Activated gamma-delta T cell (primary cell): Measurements from ENCODE around the gene UNCX.
"Not testable (repeated sequence)": the region's sequence is repeated elsewhere in the genome, so short reads cannot be mapped to it uniquely, and the experiment has no call there.

Source experiments
- DNase-seq: peaks from one replicate; lab custom pipeline; 2025; lab: John Stamatoyannopoulos, UW
- total RNA-seq, 2 donors: gene quantifications; one replicate each; lab custom pipeline; 2026; lab: John Stamatoyannopoulos, UW

The UNCX gene
- total RNA-seq = 0 to 0.10 reads per million in 2 donors

DNA sequence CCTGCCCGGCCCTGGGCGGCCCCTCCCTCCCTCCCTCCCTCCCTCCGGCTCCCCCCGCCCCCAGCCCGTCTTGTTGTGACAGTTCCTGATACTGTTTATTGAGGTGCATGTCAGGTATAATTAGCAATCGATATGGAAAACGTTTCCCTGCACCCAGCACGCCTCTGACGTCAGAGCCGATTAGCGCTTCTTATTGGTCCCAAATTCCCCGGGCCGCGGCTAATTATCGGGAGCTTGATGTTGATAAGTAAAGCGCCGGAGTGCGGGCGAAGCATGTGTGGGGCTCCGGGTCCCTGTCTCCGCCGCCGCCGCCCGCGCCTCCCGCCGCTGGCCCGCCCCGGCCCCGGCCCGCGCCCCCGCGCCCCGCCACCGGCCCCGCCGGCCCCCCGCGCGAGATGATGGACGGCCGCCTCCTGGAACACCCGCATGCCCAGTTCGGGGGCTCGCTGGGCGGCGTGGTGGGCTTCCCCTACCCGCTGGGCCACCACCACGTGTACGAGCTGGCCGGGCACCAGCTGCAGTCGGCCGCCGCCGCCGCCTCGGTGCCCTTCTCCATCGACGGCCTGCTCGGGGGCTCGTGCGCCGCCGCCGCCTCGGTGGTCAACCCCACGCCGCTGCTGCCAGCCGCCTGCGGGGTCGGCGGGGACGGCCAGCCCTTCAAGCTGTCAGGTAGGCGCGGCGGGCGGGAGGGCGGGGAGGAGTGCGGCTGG is at the start of gene UNCX:
Gene UNCX, plus strand, starts transcription at position 250 of the 710 bp plus-strand sequence. Its CDS starts 146 bp downstream, at position 396.
- DNase-seq = no peak

DNA sequence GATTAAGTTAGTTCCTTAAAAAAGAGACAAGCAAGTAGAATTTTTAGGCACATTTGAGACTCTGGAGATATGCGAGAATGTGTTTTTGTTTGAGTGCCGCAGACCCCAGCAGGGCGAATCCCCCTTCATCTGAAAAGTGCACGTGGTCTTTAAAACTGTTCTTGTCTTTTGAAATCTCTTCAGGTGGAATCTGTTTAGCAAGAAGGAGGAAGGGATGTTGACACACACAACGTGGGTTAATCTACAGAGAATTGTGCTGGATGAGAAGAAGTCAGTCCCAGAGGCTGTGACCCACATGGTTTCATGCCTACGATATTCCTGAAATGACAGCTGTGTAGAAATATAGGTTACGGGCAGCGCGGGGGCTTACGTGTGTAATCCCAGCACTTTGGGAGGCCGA is 45.5 kb upstream of the UNCX start:
- no peak for DNase-seq

DNA sequence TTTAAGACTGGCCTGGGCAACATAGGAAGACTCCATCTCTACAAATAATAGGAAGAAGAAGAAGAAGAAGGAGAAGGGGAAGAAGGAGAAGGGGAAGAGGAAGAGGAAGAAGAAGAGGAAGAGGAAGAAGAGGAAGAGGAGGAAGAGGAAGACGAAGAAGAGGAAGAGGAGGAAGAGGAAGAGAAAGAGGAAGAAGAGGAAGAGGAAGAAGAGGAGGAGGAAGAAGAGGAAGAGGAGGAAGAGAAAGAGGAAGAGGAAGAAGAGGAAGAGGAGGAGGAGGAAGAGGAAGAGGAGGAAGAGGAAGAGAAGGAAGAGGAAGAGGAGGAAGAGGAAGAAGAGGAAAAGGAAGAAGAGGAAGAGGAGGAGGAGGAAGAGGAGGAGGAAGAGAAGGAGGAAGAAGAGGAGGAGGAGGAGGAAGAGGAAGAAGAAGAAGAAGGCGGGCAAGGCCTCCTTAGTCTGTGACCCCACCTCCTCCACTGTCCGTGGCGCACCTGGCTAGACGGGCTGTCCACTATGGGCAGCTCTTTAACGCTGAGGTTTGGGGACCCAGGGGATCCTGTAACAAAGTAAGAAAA is 43.9 kb upstream of the UNCX start:
- DNase-seq = no peak

DNA sequence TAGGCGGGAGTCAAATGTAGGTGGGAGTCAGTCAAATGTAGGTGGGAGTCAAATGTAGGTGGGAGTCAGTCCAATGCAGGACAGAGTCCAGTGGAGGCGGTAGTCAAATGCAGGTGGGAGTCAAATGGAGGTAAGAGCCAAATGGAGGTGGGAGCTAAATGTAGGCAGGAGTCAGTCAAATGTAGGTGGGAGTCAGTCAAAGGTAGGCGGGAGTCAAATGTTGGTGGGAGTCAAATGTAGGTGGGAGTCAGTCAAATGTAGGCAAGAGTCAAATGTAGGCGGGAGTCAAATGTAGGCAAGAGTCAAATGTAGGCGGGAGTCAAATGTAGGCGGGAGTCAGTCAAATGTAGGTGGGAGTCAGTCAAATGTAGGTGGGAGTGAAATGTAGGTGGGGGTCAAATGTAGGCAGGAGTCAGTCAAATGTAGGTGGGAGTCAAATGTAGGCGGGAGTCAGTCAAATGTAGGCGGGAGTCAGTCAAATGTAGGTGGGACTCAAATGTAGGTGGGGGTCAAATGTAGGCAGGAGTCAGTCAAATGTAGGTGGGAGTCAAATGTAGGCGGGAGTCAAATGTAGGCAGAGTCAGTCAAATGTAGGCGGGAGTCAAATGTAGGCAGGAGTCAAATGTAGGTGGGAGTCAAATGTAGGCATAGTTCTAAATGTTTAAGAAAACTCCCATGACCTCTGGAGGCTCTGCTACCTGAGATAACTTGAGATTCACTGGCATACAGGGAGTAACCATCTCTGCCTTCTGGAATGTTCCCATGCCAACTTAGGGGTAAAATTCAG is 42.5 kb upstream of the UNCX start:
- DNase-seq = no peak

DNA sequence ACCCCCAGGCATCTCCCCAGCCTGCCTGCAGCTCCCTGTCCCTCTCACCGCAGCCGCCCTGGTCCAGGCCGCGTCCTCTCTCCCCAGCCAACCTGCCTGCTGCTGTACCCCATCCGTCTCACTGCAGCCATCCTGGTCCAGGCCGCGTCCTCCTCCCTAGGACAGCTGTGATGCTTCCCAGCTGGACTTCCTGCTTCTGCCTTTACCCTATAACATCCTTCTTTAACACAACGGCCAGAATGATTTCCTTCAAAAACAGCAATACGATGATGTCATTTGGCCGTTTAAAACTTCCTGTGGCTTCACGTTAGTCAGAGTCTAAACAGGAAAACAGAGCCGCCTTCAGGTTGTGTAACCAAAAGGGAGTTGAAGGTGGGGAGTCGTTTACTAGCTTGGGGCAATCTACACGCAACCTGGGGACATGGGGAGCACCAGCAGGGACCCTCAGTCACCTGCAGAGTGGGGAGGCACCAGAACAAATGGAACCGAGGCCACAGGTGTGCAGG is 40.4 kb upstream of the UNCX start:
- no peak for DNase-seq

DNA sequence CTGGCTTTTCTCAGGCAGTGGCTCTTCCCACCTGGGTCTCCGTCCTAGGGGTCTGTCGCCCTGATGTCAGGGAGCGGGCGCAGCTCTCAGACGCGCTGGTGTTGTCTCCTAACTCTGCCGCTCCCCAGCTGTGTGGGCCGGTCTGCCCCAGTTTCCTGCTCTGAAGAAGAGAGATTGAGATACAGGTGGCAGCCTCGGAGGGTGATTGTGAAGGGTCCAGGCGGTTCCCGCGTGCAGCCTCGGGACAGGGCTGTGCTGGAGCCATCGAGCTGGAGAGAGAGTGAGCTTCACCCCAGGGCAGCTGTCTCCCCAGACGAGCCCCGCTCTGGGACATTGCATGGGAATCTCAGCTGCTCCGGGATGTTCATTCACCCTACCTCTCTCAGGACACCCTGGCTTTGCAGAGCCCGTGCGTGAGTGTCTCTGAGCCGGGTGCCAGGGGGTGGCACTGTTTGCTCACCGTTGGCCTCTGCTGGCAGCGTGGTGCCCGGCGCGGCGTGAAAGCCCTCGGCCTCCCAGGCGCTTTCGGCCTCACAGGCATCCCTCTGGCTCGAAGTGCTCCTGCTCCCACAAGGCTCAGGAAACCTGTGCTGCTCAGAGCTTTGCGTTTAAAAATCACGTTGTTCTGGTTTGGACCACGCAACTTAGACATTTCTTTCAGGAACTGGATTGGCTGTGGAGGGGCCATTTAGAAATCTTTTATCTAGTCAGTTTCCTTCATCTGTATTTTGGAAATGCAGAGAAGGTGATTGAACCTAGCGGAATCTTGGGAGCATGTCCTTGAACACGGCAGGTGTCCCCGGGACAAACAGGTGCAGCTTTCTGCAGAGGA is 38.9 kb upstream of the UNCX start:
- no peak for DNase-seq

DNA sequence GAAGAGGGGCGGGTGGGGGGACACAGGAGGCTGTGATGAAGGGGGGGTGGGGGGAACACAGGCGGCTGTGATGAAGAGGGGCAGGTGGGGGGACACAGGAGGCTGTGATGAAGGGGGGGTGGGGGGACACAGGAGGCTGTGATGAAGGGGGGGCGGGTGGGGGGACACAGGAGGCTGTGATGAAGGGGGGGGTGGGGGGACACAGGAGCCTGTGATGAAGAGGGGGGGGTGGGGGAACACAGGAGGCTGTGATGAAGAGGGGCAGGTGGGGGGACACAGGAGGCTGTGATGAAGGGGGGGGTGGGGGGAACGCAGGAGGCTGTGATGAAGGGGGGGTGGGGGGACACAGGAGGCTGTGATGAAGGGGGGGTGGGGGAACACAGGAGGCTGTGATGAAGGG is 36.2 kb upstream of the UNCX start:
- DNase-seq = not testable (repeated sequence)

DNA sequence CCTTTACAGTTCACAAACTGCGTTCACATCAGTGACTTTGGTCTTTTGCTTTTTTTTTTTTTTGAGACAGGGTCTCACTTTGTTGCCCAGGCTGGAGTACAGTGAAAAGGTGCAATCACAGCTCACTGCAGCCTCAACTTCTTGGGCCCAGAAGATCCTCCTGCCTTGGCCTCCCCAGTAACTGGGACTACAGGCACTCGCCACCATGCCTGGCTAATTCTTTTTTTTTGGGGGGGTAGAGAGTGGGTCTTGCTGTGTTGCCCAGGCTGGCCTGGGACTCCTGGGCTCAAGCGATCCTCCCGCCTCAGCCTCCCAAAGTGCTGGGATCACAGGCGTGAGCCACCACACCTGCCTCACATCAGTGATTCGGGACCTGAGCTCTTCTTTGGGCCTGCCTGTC is 35.7 kb upstream of the UNCX start:
- no peak for DNase-seq

DNA sequence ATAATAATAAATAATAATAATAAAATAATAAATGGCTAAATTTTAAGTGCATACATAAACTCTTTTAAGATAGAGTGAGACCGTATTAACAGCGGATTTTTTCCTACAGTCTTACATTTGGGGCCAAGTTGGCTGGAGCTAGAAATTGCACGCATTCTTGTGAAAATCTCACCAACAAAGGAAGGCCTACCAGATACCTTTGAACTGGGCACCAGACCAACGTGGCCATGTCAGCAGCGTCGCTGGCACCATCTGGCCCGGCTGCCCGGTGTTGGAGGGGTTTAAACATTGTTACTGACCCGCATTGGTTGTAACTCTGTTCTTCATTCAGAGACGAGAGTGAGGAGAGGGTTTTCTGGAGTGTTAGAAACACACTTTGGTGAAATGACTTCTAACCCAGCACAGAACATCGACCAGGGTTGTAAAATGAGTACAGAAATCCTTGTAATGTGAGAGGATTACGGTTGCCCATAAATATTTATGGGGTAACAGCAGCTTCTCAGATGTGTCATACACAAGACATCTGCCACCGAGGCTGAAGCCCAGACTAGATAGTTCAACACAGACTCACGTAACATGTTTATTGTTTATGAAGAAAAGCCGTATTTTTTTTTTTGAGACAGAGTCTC is 34.6 kb upstream of the UNCX start:
- DNase-seq = no peak

DNA sequence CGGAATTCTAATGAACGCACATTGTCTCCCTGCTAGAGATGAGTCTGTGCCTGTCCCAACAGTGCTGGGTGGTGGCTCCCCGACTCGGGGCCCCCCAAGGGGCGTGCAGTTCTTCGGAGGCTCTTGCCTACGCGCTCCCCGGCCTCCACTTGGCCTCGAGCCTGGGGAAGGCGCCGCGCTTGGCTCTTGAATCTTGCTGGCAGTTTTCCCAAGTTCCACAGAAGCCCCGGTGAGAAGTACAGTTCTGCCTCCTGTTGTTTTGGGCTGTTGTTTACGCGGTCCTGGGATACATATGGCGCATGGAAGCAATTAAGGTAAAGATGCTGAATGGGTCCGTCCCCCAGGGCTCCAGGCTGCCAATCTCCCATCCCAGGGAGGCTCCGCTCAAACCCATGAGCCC is 32.6 kb upstream of the UNCX start:
- DNase-seq = no peak

DNA sequence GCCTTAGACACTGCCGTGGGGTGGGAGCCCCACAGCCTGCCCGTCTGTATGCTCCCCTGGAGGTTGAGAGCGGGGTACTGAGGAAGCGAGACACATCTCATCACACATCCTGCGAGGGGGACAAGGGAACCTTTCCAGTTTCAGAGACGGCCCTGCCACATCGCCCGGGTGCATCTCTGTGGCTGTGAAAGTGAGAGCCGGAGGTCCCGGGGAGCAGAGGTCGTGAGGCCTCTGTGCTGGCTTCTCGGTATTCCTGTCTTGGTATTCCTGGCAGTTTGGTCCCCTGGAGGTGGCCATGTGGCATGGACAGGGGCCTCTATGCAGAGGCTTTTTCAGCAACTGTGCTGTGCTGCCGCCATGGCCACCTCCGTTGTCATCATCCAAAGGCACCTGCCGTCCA is 30.8 kb upstream of the UNCX start:
- DNase-seq = no peak

DNA sequence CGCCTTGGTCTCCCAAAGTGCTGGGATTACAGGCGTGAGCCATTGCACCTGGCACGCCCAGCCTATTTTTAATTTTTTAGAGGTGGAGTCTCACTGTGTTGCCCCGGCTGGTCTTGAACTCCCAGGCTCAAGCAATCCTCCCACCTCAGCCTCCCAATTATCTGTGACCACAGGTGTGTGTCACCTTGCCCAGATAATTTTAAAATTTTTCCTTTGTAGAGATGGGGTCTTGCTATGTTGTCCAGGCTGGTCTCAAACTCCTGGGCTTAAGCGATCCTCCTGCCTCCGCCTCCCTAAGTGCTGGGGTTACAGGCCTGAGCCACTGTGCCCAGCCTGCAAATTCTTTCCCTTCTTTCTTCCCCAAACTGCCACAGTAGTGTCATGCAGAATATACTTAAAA is 29.8 kb upstream of the UNCX start:
- DNase-seq = not testable (repeated sequence)

DNA sequence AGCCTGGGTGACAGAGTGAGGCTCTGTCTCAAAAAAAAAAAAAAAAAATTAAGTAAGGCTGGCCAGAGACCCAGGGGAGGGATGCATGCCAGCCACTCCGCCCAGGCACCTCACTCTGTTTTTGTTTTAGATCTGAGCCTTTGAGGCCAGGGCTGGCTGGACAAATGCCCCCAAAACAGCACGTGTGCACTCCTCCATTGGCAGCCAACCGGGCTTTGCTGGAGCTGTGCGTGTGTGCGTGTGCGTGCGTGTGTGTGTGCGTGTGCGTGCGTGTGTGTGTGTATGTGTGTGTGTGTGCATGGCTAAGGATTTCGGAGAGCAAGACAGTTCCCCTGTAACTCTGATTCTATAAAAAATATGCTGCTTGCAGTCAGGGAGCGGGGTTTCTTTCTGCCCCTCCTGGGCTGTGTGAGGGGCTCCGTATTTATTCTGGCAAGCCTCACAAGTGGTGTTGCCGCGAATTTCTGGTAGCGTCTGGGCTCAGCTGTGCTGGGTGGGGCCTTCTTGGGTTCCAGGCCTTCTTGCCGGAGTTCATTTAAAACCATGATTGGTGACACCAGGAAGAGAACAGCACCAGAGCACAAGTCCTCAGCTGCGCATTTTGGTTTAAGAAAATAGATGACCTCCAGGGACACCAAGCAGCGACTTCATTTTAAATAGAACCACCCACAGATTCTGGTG is 28.1 kb upstream of the UNCX start:
- no peak for DNase-seq

DNA sequence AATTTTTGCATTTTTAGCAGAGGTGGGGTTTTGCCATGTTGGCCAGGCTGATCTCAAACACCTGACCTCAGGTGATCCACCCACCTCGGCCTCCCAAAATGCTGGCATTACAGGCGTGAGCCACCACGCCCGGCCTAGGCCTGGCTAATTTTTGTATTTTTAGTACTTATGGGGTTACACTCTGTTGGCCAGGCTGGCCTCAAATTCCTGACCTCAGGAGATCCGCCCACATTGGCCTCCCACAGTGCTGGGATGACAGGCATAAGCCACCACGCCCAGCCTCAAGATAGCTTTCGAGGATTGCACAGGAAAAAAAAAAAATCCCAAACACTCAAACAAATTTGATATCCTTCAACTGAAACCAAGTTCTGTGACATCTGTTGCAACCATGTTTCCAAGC is 26.9 kb upstream of the UNCX start:
- DNase-seq = not testable (repeated sequence)

DNA sequence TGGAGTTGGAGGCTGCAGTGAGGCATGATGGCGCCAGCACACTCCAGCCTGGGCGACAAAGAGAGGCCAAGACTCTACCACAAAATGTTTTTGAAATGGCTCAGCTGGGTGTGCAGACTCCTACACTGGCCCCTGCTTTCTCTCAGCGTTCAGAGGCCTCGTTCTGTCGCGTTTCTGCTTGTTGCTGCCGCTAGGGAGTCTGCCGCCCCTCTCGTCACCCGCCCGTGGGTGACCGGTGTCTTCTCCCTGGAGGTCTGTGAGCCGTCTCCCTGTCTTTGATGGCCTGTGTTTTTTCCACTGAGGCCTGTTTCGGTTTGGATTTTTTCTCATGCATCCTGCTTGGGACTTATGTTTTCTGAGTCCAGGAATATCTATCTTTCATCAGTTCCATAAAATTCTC is 23.6 kb upstream of the UNCX start:
- DNase-seq = no peak

DNA sequence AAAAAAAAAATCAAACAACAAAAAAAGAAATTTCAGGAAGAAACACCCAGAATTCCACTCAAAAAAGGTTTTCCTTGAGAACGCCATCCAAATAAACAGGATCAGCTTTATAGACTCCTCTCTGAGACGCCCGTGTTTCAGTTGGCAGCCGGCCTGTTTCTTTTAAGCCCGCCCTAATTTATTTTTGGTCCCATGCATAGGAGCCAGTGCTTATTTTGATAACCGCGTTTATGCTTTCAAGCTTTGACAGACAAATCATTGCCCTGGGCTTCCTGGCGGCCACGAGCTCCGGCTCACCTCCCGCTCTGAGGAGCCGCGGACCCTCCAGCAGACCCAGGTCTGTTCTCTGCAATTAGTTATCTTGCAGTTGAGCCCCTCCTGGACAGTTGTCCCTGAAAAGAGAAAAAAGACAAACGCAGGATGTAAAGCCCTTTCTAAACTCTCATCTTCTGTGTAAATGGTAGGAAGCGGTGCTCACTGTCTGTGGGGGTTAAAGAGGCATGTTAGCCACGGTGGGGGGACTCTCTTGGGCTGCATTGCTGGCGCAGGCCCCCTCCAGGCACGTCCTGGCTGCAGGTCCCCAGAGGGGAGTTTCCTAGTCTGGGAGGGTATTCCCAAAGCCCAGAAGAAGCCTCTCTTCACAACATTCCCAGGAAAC is 22.2 kb upstream of the UNCX start:
- DNase-seq = no peak

DNA sequence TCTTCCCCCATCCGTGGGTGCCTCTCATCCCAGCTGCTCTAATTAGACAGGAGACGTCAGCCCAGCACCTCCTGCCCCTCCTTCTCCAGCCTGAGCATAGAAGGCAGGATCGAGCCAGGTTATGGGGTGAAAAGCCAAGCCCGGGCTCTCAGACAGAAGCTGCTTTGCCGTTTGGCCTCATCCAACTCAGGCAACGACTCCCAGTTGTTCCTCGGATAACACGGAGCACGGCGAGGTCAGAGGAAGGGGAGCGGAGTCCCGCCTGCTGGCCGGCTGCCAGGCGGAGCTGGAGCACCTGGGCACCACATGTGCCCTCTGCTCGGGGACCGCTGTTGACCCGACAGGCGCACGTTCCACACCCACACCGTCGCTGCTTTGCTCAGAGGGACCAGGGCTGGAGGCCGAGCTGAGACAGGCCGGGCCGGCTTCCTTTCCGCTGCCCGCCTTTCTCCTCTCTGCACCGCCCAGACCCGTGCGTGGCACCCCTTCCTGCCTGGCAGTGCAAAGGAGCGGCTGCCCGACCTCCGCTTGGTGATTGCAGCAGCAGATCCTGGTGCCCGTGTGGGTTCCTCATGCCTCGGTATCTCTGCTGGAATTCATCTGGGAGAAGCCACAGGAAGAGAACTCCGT is 21.6 kb upstream of the UNCX start:
- DNase-seq = no peak

DNA sequence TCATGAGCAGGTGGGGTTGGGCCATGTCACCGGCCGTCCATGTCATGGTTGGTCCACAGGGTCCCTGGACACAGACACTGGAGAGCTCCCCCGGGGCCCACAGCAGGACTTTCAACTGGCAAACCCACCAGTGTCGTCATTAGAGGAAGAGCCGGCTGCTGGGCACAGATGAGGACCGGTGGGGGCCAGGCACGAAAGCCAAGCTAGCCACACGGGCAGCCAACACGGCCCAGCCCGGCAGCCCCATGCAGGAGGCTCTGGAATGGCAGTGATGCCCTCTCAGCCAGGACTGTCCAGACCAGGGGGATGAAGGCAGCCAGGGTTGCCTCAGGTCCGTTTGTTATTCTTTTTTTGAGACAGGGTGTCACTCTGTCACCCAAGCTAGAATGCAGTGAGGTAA is 21.1 kb upstream of the UNCX start:
- DNase-seq = no peak

DNA sequence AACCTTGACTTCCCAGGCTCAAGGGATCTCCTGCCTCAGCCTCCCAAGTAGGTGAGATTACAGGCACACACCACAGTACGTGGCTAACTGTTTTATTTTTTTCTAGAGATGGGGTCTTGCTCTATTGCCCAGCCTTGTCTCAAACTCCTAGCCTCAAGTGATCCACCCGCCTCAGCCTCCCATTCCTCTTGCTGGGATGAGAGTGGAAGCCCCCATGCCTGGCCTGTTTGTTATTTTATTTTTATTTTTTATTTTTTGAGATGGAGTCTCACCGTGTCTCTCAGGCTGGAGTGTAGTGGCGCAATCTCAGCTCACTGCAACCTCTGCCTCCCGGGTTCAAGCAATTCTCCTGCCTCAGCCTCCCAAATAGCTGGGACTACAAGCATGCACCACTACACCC is 20.6 kb upstream of the UNCX start:
- not testable (repeated sequence) for DNase-seq

DNA sequence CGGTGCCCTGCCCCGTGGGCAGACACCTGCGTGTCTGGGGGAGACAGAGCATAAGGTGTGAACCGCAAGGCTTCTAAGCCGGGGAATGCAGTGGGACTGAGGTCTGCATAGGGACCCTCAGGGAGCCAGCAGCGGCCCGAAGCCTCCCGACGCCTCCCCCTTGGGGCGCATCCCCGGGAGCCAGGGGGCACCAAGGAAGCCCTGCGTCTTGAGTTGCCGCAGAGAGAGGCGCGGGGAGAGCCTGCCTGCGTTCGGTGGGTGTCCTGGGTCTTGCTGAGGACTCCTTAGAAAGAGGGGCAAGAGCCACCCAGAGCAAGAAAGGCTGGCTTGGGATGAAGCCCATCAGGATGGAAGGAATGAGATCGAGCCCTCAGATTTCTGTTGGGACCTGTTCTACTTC is 18.2 kb upstream of the UNCX start:
- no peak for DNase-seq
